K562 (cell line): Measurements from ENCODE around the gene NTN4.
"Not testable (repeated sequence)": the region's sequence is repeated elsewhere in the genome, so short reads cannot be mapped to it uniquely, and the experiment has no call there.

Experiments used
- KAT2B ChIP-seq: IDR thresholded peaks from one replicate; pipeline ENCODE4 v1.6.1; 2012; ENCODE audit warnings: low read depth, mild to moderate bottlenecking, control low read depth, inconsistent platforms, low read length, moderate library complexity
- SMC3 ChIP-seq: conservative IDR thresholded peaks from 2 replicates; pipeline ENCODE4 v1.6.1; 2011; ENCODE audit warnings: low read depth, low read length, improper control_type of control experiment; ENCODE audit not compliant: insufficient read depth
- ZKSCAN3 ChIP-seq: fragments of 250-450 bp; sonication (Bioruptor Pico); IDR thresholded peaks from 2 replicates; pipeline ENCODE4 v1.4.0; 2020

- TF ChIP-seq KAT2B, SMC3, ZKSCAN3: not testable (repeated sequence)
Measured at GRCh38 chr12:95654665-95655064, 135.9 kb downstream of the NTN4 start.
